Measurements from ENCODE around the gene PNMA8A.

The PNMA8A gene

DNA sequence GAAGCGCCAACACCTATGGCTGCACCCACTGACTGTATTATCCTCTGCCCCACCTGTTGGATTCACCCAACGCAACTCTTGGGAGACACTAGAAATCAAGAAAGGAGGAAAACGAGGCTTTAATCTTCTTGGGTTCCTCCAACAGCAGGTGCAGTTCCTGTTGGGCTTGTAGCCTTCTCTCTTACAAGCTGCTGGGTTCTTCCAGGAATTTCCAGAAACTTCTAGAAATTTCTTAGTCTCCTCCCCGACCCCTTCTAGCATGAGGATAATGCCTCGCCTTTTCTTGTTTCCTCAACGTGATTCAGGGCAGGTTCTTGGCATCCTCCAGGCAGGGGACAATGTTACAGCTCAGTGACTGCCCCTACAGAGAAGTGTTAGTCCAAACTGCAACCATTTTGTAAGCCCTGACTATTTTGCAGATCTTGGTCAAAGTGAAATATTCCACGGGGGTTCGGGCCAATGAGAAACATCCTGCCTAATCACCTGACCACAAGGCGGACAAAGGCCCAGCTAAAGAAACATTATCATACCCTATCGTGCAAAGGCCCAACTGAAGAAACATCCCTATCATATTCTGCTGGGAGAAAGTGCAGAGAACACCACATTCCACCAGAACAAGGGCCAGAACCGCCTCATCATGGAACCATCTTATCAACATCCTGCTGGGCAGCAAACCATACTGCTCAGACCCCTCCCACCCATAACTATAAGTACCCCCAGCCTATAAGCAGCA lies 614 bp upstream of the PNMA8A start:
- WGBS (ENCODE audit: insufficient coverage) = 49% methylated on average over 8 of the region's 11 CpGs
- Histone ChIP-seq H3K4me3 (ENCODE audit: control insufficient read depth in 1 of 7, extremely low read depth in 1 of 7, insufficient read depth in 4 of 7, low read depth in 2 of 7, low read length in 6 of 7) (peak overlapping the region in 2 of 7 experiments; percentile 30 to 36), H3K36me3 (ENCODE audit: control insufficient read depth in 4 of 4, insufficient read depth in 4 of 4, low read length in 3 of 4) (no peaks in the 10 kb centered on the region), H3K4me1 (ENCODE audit: control extremely low read depth in 1 of 4, control insufficient read depth in 4 of 4, insufficient read depth in 4 of 4, low read length in 3 of 4) (peaks cover 0 to 13% (median 7%) of the 10 kb centered on the region in 4 experiments), H3K27ac (ENCODE audit: insufficient read depth in 1 of 2, low read depth in 1 of 2, low read length in 2 of 2, poor library complexity in 1 of 2, severe bottlenecking in 2 of 2) (no peak overlapping the region), H3K9me3 (ENCODE audit: control extremely low read depth in 1 of 5, control insufficient read depth in 4 of 5, insufficient read depth in 2 of 5, low read depth in 1 of 5, low read length in 4 of 5) (peaks cover 0 to 2% (median 0%) of the 10 kb centered on the region in 5 experiments), H3K27me3 (replicated peaks in 2 of 5; ENCODE audit: control insufficient read depth in 4 of 5, insufficient read depth in 5 of 5, low read length in 4 of 5) (peaks cover 0 to 64% (median 25%) of the 10 kb centered on the region in 5 experiments)
- POLR2A ChIA-PET = no interaction called here
- CTCF ChIA-PET = no interaction called here
- DNase-seq = no peak

DNA sequence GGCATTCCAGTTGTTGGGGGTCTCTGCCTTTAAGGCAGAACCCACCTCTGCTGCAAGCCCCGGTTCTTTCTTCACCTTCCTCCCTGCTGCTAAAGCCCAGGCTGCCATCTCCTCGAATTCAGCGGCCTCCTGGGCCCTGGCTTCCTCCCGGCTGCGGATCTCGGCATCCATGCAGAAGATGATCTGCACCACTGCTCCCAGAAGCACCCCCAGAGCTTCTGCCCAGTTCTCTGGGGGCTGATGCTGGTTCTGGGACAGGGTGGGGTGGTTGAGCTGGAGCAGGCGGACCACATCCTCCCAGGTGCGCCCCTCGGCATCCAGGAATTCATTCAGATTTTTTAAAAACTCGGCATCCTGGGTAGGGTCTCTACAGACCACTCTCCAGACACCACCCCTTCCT lies 987 bp downstream of the PNMA8A start:
- ChIA-PET POLR2A (no interaction called here), CTCF (interaction anchor here (1.1 to 2.2 kb wide), 4 partner anchors 11 to 75 kb away, joined by 3 to 8 read pairs (median 3); no protein-coding TSS in a partner anchor)
- Histone ChIP-seq H3K36me3 (ENCODE audit: control insufficient read depth in 4 of 4, insufficient read depth in 4 of 4, low read length in 3 of 4) (no peaks in the 10 kb centered on the region), H3K9me3 (ENCODE audit: control extremely low read depth in 1 of 5, control insufficient read depth in 4 of 5, insufficient read depth in 2 of 5, low read depth in 1 of 5, low read length in 4 of 5) (peaks cover 0 to 2% (median 0%) of the 10 kb centered on the region in 5 experiments), H3K27ac (ENCODE audit: insufficient read depth in 1 of 2, low read depth in 1 of 2, low read length in 2 of 2, poor library complexity in 1 of 2, severe bottlenecking in 2 of 2) (no peak overlapping the region), H3K4me1 (ENCODE audit: control extremely low read depth in 1 of 4, control insufficient read depth in 4 of 4, insufficient read depth in 4 of 4, low read length in 3 of 4) (peaks cover 0 to 13% (median 7%) of the 10 kb centered on the region in 4 experiments), H3K4me3 (ENCODE audit: control insufficient read depth in 1 of 7, extremely low read depth in 1 of 7, insufficient read depth in 4 of 7, low read depth in 2 of 7, low read length in 6 of 7) (no peak overlapping the region), H3K27me3 (replicated peaks in 2 of 5; ENCODE audit: control insufficient read depth in 4 of 5, insufficient read depth in 5 of 5, low read length in 4 of 5) (peaks cover 0 to 64% (median 25%) of the 10 kb centered on the region in 5 experiments)
- DNase-seq = no peak
- 91% methylated on average over 10 of the region's 10 CpGs for WGBS (ENCODE audit: insufficient coverage)

DNA sequence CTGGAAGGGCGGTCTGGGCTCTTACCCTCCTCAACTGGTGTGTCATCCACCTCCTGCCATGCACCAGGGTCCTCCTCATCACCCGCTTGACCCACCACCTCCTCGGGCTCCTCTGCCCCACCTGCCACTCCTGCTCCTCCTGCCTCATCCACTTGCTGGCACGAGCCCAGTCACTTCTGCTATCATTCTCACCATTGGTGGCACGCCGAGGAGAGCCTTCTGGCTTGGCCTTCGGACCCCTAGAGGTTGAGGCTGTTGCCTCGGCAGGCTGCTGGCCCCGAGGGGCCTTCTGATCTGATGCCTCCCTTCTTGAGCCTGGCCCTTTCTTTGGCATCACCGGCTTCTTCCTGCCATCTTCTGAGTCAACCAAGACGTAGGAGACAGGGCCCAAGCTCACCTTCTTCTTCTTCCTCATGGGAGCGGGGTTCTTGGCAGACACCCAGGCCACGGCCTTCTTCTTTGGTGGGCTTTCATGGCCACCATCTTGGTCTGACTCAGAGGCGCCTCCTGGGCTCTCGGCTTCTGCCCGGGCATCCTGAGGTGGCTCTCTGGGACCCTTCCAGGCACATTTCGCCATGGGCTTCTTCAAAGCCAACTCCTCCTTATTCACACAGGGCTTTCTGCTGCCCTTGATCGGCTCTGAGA lies 1.7 kb downstream of the PNMA8A start:
- CTCF ChIA-PET = interaction anchor here (1.1 to 2.2 kb wide), 4 partner anchors 10 to 74 kb away, joined by 3 to 8 read pairs (median 3); no protein-coding TSS in a partner anchor
- H3K27me3 ChIP-seq (replicated peaks in 2 of 5; ENCODE audit: control insufficient read depth in 4 of 5, insufficient read depth in 5 of 5, low read length in 4 of 5) = peaks cover 0 to 61% (median 25%) of the 10 kb centered on the region in 5 experiments
- H3K27ac ChIP-seq (ENCODE audit: insufficient read depth in 1 of 2, low read depth in 1 of 2, low read length in 2 of 2, poor library complexity in 1 of 2, severe bottlenecking in 2 of 2) = no peak overlapping the region
- H3K4me3 ChIP-seq (ENCODE audit: control insufficient read depth in 1 of 7, extremely low read depth in 1 of 7, insufficient read depth in 4 of 7, low read depth in 2 of 7, low read length in 6 of 7) = no peak overlapping the region
- WGBS (ENCODE audit: insufficient coverage) = 96% methylated on average over 17 of the region's 18 CpGs
- no peak for DNase-seq
- peaks cover 0 to 2% (median 0%) of the 10 kb centered on the region in 5 experiments for H3K9me3 ChIP-seq (ENCODE audit: control extremely low read depth in 1 of 5, control insufficient read depth in 4 of 5, insufficient read depth in 2 of 5, low read depth in 1 of 5, low read length in 4 of 5)
- no peaks in the 10 kb centered on the region for H3K36me3 ChIP-seq (ENCODE audit: control insufficient read depth in 4 of 4, insufficient read depth in 4 of 4, low read length in 3 of 4)
- POLR2A ChIA-PET = no interaction called here
- peaks cover 0 to 13% (median 7%) of the 10 kb centered on the region in 4 experiments for H3K4me1 ChIP-seq (ENCODE audit: control extremely low read depth in 1 of 4, control insufficient read depth in 4 of 4, insufficient read depth in 4 of 4, low read length in 3 of 4)

DNA sequence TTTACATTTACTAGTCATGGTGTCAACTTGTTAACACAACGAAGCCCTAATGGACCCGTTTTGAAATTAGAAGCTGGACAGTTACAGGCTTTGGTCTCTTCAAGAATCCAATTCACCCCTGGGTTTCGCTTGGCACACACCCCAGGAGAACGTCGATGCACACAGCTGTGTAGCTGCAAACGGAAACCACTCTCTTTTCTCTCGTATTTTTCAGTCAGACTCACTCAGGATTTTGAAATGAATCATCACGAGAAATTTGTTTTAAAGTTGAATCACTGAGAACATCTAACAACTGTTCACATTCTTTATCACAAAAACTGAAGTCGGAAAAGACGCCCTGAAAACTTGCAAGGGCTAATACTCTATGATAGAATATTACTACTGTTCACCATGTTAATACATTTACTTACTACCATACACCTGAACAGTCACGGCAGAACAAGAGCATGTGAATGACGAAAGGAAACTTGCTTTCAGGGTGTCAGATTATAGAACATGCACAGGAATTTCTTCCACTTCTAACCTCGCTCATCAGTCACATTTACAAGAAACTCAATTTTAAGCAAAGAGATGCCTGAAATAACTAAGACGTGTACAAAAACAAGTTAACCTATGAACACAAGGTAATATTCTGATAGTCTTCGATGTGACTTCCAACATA lies 4.7 kb downstream of the PNMA8A start:
- CTCF ChIA-PET = no interaction called here
- H3K36me3 ChIP-seq (ENCODE audit: control insufficient read depth in 4 of 4, insufficient read depth in 4 of 4, low read length in 3 of 4) = no peaks in the 10 kb centered on the region
- no peak overlapping the region for H3K4me3 ChIP-seq (ENCODE audit: control insufficient read depth in 1 of 7, extremely low read depth in 1 of 7, insufficient read depth in 4 of 7, low read depth in 2 of 7, low read length in 6 of 7)
- 94% methylated on average over 11 of the region's 15 CpGs for WGBS (ENCODE audit: insufficient coverage)
- H3K27ac ChIP-seq (ENCODE audit: insufficient read depth in 1 of 2, low read depth in 1 of 2, low read length in 2 of 2, poor library complexity in 1 of 2, severe bottlenecking in 2 of 2) = no peak overlapping the region
- peaks cover 0 to 7% (median 7%) of the 10 kb centered on the region in 4 experiments for H3K4me1 ChIP-seq (ENCODE audit: control extremely low read depth in 1 of 4, control insufficient read depth in 4 of 4, insufficient read depth in 4 of 4, low read length in 3 of 4)
- peaks cover 0 to 2% (median 0%) of the 10 kb centered on the region in 5 experiments for H3K9me3 ChIP-seq (ENCODE audit: control extremely low read depth in 1 of 5, control insufficient read depth in 4 of 5, insufficient read depth in 2 of 5, low read depth in 1 of 5, low read length in 4 of 5)
- no peak for DNase-seq
- POLR2A ChIA-PET = no interaction called here
- H3K27me3 ChIP-seq (replicated peaks in 2 of 5; ENCODE audit: control insufficient read depth in 4 of 5, insufficient read depth in 5 of 5, low read length in 4 of 5) = peaks cover 0 to 37% (median 14%) of the 10 kb centered on the region in 5 experiments

DNA sequence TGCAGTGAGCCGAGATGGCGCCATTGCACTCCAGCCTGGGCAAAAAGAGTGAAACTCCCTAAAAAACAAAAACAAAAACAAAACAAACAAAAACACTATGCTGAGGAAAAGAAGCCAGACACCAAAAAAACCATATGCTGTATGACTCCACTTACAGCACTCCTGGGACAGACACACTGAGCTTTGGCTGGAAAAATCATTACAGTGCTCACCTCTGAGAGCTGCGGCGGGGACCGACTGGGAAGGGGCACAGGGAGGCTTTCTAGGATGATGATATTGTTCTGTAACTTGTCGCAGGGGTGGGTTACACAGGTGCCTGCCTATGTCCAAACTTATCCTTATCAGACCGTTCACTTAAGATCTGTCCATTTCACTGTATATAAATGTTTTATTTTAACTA lies 7.8 kb downstream of the PNMA8A start:
- Histone ChIP-seq H3K36me3 (ENCODE audit: control insufficient read depth in 4 of 4, insufficient read depth in 4 of 4, low read length in 3 of 4) (no peaks in the 10 kb centered on the region), H3K4me1 (ENCODE audit: control extremely low read depth in 1 of 4, control insufficient read depth in 4 of 4, insufficient read depth in 4 of 4, low read length in 3 of 4) (no peaks in the 10 kb centered on the region), H3K27ac (ENCODE audit: insufficient read depth in 1 of 2, low read depth in 1 of 2, low read length in 2 of 2, poor library complexity in 1 of 2, severe bottlenecking in 2 of 2) (no peak overlapping the region), H3K4me3 (ENCODE audit: control insufficient read depth in 1 of 7, extremely low read depth in 1 of 7, insufficient read depth in 4 of 7, low read depth in 2 of 7, low read length in 6 of 7) (no peak overlapping the region), H3K9me3 (ENCODE audit: control extremely low read depth in 1 of 5, control insufficient read depth in 4 of 5, insufficient read depth in 2 of 5, low read depth in 1 of 5, low read length in 4 of 5) (no peaks in the 10 kb centered on the region), H3K27me3 (replicated peaks in 2 of 5; ENCODE audit: control insufficient read depth in 4 of 5, insufficient read depth in 5 of 5, low read length in 4 of 5) (peaks cover 0 to 20% (median 6%) of the 10 kb centered on the region in 5 experiments)
- DNase-seq = no peak
- CTCF ChIA-PET = no interaction called here
- POLR2A ChIA-PET = no interaction called here
- WGBS (ENCODE audit: insufficient coverage) = 100% methylated on average over 1 of the region's 7 CpGs

DNA sequence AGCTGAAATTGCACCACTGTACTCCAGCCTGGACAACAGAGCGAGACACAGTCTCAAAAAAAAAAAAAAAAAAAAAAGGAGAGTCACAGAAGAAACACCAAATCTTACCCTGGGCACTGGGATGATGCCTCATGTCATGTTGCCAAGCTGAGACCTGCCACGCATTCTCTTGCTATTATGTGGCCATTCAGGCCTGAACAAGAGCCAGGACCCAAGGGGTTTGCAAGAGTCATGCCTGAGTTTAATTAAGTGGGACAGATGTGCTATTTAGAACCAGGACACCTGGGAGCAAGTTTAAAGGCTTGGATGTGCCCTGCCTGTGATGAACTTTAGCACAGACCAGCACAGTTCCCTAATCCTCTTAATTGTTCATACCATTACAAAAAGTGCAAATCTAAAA lies 9.8 kb downstream of the PNMA8A start:
- ChIA-PET POLR2A (no interaction called here), CTCF (interaction anchor here (1.2 to 1.3 kb wide), 2 partner anchors 12 to 56 kb away, joined by 3 read pairs; no protein-coding TSS in a partner anchor)
- no peak for DNase-seq
- Histone ChIP-seq H3K9me3 (ENCODE audit: control extremely low read depth in 1 of 5, control insufficient read depth in 4 of 5, insufficient read depth in 2 of 5, low read depth in 1 of 5, low read length in 4 of 5) (no peaks in the 10 kb centered on the region), H3K4me3 (ENCODE audit: control insufficient read depth in 1 of 7, extremely low read depth in 1 of 7, insufficient read depth in 4 of 7, low read depth in 2 of 7, low read length in 6 of 7) (no peak overlapping the region), H3K27ac (ENCODE audit: insufficient read depth in 1 of 2, low read depth in 1 of 2, low read length in 2 of 2, poor library complexity in 1 of 2, severe bottlenecking in 2 of 2) (no peak overlapping the region), H3K36me3 (ENCODE audit: control insufficient read depth in 4 of 4, insufficient read depth in 4 of 4, low read length in 3 of 4) (no peaks in the 10 kb centered on the region), H3K4me1 (ENCODE audit: control extremely low read depth in 1 of 4, control insufficient read depth in 4 of 4, insufficient read depth in 4 of 4, low read length in 3 of 4) (no peaks in the 10 kb centered on the region), H3K27me3 (replicated peaks in 2 of 5; ENCODE audit: control insufficient read depth in 4 of 5, insufficient read depth in 5 of 5, low read length in 4 of 5) (peaks cover 0 to 11% (median 2%) of the 10 kb centered on the region in 5 experiments)
- WGBS (ENCODE audit: insufficient coverage) = 90% methylated on average over 2 of the region's 2 CpGs

All from common myeloid progenitor, CD34-positive (primary cell).